ENCODE measurements around the gene MORF4L2.

Gene MORF4L2, protein sequence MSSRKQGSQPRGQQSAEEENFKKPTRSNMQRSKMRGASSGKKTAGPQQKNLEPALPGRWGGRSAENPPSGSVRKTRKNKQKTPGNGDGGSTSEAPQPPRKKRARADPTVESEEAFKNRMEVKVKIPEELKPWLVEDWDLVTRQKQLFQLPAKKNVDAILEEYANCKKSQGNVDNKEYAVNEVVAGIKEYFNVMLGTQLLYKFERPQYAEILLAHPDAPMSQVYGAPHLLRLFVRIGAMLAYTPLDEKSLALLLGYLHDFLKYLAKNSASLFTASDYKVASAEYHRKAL

DNA sequence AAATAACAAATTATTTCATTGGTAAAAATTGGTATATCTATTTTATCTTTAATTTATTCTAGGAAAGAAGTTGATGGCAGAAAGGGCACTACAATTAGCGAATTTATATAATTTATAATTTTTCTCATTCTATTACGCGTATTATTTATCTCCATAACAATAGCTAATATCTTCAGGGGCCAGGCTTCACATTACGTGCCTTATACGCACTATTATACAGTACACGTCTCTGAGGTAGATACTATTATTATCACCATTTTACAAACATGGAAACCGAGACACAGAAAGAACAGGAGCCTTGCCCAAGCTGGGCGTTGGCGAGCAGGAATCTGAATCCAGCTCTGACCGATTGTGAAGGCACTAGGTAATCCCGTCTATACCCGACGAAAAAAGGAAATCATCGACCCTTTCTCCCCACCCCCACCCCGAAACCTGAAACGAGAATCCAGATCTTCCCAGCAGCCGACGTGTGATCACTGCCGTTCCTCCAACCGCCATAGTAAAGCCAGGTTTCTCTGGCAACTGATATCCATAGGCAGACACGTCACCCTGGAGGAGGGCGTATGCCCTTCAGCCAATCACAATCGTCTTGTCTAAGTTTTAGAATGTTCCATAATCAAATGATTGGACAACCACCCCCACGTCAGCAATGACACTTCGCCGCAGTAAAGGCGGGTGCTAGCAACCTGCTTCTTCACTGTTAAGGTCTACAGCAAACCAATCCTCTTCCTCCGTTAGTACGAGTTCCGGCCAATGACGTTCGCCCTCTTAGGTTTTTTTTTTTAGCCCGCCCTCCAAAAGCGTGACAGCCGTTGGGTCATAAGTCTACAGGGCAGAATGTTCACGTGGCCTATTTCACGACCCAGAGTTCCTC is at the start of gene MORF4L2:
Gene MORF4L2, minus strand, starts transcription at position 501 of the 874 bp plus-strand sequence. CDS start 9,672 bp downstream, outside the sequence.
- DNase-seq (ENCODE audit: low spot score) = peak; percentile 94

DNA sequence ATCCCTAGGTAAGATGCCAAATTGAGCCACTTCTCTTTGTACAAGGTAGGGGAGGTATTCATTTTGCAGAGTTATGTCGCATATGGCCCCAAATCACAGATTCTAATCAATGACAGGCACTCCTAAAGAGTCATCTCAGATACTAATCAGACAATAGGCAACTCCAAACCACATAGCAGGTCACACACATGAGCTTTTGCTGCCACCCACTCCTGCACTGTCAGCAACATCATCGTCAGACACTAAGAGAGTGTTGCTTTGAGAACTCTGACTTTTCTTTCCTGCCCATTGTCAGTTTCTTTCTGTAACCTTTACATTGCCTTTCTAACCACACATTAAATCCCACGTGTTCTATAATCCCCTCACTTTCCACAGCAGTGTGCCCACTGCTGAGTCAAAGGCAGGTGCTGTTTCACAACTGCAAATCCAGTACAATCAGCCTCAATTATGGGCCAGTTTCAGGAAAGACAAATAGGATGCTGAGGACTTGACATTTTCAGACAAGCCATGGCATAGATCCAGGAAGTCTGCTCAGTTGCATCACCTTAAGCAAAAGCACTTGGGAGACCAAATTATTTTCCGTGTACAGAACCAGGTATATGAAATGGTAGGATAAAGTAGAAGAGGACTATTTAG is 47.7 kb upstream of the MORF4L2 start:
- DNase-seq (ENCODE audit: low spot score) = no peak

DNA sequence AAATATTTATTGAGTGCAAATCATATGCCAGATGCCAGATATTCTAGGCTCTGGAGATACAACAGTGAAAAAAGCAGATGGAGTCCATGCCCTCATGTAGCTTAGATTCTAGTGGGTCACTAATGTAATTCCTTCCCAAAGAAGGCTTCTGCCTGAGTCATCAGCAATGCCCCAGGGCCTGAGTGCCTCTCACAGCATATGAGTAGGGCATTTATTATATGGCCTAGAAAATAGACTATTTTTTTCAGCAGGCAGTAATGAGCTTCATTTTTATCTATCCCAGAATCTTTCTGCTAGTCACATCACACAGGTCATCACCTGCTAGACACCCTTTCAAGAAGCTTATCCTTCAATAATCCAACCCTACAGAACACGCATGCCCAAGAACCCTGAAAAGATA is 46.5 kb upstream of the MORF4L2 start:
- DNase-seq (ENCODE audit: low spot score) = no peak

DNA sequence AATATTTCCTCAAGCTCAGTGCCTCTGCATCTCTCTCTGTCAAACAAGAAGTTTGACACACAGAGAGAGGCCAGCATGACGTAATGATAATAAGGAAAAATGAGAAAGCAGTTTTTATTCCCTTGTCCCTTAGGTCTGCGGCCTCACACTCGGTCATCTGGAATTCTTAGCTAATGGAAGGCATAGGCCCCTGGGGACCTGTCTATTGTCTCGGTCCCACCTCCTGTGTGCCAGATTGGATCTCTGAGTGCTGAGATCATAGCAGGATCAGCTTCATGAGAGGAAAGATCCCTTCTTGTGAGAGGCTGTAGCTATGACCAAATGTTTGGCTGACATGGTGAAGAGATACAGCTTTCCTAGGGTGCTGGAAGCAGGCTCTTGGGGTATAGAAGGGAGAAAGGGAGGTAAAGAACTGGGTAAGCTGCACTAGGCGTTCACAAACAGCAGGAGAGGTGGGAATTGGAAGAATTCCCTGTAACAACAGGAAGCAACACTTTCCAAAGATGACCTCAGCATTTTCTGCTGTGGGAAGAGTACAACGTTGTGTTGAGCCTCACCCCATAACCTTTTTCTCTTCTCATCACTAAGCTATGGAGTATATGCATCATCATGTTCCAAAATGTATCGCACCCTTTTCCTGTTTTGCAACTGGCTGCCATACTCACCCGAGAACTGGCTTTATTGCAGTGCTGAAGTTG is 44.4 kb upstream of the MORF4L2 start:
- DNase-seq (ENCODE audit: low spot score) = no peak

DNA sequence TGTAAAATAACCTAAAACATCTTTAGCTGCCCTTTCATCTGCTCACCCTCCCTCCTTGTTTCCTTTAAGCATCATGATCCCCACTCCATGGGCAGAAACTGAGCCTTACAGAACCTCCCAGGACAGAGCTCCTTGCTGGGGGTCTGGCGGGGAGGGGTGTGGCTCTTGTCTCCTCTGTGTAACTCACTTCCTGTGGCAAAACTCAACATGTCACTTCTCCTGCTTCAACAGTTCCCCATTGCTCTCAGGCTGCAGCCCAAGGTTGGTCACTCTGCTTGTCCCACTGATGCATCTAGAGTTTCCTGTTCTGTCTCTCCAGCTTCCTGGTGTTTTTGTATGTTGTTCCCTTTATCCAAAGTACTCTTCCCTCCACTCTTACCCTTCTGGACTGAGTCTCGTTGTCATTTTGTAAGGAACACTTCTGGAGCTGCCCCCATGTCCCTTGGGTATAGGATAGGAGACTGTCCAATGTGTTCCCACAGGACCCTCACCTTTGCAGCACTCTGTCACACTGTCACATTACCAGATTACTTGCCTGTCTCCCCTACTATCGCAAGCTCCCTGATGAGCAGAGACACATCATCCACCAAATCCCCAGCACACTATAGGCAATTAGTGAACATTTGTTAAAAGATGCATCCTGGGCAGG is 43.8 kb upstream of the MORF4L2 start:
- DNase-seq (ENCODE audit: low spot score) = no peak

DNA sequence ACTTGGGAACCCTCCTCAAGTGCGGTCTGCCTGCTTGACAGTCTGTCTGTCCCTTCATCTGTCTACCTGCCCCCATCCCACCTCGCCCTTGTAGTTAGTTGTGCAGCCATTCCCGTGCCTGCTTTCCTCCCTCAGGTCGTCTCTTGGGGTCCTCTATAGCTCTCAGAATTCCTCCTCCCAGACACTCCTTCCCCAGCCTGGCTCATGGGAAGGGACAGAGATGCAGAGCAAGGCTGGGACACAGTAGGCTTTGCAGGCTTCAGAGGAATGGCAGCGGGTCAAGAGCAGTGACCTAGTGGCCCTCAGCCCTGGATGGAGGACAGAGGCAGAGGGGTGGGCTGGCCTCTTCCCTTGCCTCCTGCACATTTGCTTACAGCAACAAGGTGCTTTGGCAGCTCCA is 42.5 kb upstream of the MORF4L2 start:
- DNase-seq (ENCODE audit: low spot score) = no peak

DNA sequence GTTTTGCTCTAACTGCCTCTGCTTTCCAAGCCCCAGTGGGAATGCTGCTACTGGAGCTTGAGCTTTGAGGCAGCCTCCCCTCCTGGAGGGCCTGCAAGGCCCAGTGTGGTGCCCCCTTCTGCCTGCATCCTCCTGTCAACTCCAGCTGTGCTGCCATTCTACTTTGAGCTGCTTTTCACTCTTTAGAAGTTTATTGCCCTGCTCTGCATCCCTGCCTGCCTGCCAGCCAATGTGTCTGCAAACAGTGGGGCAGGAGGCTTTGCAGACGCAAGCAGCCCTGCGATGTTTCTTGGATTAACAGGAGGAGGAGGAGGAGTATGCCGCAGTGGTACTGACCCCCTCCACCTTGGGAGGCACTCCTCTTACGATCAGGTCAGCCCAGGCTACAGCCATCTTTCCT is 40.6 kb upstream of the MORF4L2 start:
- no peak for DNase-seq (ENCODE audit: low spot score)

DNA sequence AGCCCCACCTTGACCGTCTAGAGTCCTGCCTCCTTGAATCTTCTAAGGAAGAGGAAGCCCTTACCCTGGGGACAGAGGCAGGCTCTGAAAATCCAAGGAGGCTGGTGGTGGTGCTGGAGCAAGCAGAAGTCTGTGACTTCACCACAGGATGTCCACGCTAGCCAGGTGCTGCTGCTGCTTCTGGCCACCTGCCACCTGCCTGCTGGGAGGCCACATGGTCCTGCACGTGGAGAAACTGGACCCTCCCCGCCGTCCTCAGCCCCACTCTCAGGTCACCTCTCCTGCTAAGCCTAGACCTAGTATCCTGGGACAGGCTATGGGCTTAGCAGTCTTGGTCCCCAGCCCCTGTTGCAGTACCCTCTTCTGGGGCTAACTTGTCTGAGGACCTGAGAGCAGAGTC is 40.0 kb upstream of the MORF4L2 start:
- DNase-seq (ENCODE audit: low spot score) = no peak

DNA sequence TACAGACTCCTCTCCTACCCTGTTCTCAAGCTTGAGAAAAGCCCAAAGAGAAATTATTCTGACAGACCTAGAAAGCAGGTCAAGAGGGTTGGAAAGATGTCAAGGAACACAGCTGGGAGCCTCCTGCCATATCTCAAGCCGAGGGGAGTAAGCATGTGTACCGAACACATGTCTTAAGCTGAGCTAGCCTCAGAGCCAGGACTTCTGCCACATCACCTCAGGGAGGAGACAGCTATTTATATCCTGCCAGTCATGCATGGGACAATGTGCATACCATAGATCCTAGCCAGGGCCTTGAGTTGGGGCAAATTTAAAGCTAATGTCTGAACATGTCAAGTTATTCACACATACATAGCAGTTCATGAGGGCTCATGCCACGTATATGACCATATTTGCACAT is 36.0 kb upstream of the MORF4L2 start:
- DNase-seq (ENCODE audit: low spot score) = no peak

DNA sequence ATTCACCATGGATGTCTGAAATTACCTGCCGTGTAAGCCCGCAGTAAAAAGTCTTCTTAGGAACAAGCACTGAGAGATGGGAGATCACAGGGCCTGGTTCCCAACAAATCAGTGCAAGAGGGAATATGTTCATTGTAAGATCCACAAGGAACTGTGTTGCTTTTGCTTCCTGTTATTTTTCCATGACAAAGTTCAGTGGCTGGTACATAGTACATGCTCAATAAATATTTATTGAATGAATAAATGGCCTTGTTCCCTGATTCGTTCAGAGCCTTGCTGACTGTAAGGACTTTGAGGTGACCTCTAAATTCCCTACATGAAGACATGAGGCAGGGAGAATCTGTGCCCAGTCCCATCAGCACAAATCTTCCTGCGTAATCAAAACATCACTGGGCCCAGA is 31.6 kb upstream of the MORF4L2 start:
- no peak for DNase-seq (ENCODE audit: low spot score)

DNA sequence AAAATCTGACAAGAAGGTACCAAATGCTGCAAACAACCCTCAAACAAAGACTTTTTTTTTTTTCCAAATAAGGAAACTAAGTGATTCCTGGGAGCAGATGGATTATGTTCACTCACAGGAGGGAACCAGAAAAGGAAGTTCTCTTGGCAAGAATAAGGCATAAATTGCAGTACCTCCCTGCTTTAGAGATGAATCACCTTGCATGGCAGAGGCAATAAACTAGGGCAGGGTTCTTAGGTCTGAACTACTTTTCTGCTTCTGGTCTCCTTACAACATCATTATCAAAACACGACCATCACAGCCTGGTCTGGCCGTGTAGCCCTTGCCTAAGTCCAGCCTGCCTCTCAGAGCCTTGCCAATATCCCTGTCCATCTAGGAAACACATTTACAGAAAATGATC is 30.5 kb upstream of the MORF4L2 start:
- no peak for DNase-seq (ENCODE audit: low spot score)

DNA sequence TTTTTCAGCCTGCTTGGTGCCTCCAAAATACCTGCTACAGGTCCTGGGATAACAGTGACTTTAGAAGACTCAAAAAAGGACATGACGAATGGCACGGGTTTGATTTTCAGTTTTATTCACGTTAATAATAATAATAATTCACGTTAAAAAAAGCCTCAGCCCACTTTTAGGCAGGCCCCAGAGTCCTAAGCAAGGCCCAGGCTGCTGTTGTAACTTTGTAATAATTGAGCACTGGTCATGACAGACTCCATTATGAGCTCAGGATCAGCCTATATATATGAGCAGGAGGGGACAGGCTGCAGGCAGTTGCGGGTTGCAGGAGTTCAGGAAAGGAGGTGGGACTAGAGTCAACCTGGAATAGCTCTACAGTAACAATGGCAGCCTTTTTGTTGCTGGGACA is 24.1 kb upstream of the MORF4L2 start, which contains the start of gene TMEM31:
Gene TMEM31, plus strand, starts transcription at position 301 of the 400 bp plus-strand sequence. CDS start 1,350 bp downstream, outside the sequence.
- DNase-seq (ENCODE audit: low spot score) = no peak

DNA sequence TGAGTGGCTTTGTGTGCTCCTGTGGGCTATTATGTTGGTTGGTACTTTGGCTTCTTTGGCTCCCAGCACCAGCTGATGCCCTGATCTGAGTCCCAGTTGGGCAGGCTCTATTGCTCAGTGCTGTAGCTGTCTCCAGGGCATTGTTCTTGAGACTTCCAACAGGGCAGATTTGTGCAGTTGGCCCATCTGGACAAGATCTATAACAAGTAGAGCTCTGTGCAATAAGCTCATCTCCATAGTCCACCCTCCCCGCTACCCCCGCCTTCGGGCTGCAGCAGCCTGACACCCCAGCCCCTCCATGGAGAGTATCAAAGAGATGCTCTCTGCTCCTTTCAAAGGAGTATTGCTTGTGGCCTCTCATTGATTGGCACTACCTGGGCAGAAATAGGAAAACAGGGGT is 18.4 kb upstream of the MORF4L2 start:
- DNase-seq (ENCODE audit: low spot score) = no peak

DNA sequence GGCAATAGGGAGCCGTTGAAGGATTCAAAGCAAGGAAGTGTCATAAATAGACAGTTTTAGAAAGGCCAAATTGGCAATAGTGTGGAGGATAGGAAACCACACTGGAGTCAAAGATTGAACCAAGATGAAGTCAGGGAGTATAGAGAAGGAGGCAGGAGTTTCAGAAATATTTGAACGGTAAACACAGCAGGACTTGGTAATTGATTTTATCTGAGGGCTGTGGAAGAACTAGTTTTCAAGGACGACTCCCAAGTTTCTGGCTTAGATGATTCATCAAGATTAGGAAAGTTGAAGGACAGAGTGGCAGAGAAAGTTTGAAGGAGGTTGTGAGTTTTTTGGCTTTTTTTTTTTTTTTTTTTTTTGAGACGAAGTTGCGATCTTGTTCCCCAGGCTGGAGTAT is 12.7 kb upstream of the MORF4L2 start:
- DNase-seq (ENCODE audit: low spot score) = no peak

DNA sequence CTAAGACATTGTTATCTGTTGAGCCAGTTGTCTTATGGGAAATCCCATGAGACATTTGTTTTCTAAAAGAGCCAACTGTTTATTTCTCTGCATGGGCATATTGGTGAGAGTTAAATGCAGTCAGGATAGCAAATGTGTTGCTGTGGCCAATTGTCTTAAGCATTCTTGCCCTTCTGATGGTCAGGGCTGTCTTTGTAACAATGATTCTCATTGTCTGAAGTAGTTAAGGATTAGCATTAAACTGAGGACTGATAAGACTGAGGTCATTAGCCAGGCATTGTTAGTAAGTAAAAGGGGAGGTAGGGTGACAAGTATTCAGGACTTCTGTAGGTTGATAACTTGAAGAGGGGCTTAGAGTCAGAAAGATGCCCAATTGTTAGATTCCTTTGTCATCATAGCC is 11.2 kb upstream of the MORF4L2 start:
- DNase-seq (ENCODE audit: low spot score) = no peak

DNA sequence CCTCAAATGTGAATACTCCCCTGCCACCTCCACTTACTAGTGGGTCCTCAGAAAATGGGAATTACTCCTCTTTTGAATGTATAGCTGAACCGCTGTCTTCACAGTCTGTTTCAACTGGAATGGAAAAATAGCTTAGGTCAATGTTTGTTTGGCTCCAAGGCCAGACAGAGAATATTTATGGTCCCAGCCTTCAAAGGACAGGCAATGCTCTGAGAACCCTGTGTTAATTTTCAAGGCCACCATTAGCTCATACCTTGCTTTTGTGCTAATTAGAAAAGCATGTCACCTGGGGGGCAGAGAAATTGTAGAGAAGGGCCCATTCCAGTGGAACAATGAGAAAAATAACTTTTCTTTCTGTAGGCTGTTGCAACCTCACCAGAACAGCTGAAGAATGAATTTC is 4.6 kb upstream of the MORF4L2 start:
- DNase-seq (ENCODE audit: low spot score) = no peak

DNA sequence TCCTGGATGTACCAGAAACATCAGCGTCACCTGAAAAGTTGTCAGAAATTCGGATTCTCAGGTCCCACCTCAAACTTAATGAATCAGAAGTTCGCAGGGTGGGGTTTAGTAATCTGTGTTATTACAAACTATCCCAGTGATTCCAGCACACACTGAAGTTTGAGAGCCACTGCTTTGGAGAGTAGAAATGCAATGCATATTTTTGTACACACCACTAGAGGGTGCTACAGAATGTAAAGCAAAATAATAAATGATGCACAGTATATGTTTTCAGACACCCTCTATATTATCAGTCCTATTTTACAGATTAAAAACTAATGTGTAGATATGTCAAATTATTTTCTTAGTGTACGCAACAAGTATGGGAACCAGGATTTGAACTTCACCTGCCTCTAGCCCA is 2.4 kb upstream of the MORF4L2 start:
- DNase-seq (ENCODE audit: low spot score) = peak; percentile 62

DNA sequence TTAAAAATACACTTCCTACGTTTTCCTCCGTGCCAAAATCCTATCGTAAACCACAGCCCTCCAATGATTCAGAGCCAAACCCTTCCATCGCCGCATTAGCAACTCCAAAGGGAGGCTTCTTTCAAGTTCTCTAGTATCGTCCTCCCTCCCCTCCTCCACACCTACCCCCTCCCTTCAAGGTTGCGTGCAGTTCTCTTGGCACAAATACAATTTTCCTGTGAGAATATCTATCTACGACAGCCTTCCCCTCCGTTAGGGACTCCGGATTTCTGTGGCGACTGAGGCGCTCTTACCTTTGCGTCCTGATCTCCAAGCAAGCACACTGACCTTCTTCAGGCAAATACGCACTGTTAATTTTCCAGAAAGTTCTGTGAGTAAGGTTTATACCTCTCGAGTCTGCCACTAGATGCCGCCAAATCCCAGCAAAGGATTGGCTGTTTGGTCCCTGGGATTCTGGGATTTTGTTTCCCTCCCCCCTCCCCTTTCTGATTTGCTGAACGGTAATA is 1.2 kb upstream of the MORF4L2 start:
- DNase-seq (ENCODE audit: low spot score) = peak; percentile 83

DNA sequence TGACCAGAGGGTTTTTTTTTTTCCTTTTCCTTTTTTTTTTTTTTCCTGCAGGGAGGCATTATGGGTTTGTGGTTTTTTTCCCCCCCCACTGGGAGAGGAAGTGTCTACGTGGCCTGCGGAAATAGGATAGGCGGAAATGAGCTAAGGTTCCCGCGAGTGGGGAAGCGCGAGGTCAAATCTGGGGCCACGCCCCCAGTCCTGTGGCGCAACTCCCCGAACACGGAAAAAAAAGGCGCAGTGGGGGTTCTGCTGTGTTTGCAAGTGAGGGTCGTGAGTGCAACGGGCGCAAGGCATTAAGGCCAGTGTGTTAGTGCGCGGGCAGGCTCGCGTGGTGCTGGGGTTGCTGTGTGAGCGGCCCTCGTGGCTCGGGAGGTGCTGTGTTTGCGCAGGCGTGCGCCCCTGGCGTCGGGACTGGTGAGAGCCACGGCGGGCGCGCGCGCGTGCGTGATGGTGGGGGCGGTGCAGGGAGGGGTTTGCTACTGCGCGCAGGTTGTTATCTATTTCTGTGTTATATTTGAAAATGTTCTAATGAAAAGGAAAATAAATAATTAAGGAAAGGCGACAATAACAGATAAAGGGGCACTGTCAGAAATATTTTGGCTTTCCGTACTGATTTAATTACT is 685 bp upstream of the MORF4L2 start:
- DNase-seq (ENCODE audit: low spot score) = peak; percentile 88

DNA sequence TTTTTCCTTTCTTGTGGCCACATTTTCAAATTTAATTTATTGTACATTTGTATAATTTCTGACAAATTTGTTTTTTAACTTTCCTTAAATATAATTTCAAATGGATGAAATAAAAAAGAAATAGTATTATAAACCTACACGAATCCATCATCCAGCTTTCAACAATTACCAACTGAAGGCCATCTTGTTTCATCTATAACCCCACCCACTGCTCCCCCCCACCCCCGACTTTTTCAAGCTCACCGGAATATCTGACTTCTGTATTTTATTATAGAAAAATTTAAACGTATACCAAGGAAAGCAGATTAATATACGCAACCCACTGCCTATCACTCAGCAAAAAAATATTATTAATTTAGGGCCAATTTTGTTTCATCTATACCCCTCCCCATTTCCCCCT is 1.1 kb downstream of the MORF4L2 start:
- DNase-seq (ENCODE audit: low spot score) = no peak

DNA sequence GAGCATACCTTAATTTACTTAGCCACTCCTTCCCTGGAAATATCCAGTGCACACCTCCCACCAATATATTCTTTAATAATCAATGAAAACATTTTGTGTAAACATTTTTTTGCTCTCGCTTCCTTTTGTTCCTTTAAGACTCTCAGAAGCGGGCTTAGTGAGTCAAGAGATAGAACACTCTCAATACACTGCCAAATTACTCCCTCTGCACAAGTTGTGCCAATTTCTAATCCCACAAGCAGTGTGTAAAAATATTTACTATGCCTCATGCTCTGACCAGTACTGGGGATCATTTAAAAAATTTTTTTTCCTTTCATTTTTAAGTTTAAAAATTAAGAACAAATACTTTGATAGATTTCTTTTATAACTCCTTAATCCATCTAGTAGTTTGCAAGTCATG is 5.1 kb downstream of the MORF4L2 start:
- DNase-seq (ENCODE audit: low spot score) = no peak
